ENCODE results near the gene PPP1R10. TPM values are rescaled to one million over a fixed set of nuclear protein-coding genes. Genes with fewer than 3 reads are reported as not detected.

PPP1R10 gene
- total and polyA plus RNA-seq, 11 donors = 9.4 to 44.9 (median 28.1) TPM

DNA sequence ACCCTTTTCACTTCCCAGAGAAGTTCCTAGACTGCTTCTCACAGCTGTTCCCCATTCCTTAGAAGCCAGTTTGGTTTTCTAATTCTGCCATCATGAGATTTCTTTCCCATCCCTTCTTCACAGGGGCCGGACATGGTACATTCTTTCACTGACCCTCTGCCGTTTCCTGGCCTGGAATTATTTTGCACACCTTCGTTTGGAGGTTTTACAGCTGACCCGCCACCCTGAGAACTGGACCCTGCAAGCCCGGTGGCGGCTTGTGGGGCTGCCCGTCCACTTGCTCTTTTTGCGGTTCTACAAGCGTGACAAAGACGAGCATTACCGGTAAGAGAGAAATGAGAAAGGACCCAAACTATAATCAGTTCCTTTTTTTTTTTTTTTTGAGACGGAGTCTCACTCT, 34.1 kb upstream of the PPP1R10 start:
- H3K36me3 ChIP-seq = peaks cover 8 to 69% (median 61%) of the 10 kb centered on the region in 9 donors
- ATAC-seq (no peak), DNase-seq (no peak)
- peaks cover 0 to 25% (median 10%) of the 10 kb centered on the region in 12 donors for H3K4me1 ChIP-seq
- no peaks in the 10 kb centered on the region for H3K9me3 ChIP-seq
- no peak overlapping the region for H3K4me3 ChIP-seq
- TF ChIP-seq, protein P1, sequence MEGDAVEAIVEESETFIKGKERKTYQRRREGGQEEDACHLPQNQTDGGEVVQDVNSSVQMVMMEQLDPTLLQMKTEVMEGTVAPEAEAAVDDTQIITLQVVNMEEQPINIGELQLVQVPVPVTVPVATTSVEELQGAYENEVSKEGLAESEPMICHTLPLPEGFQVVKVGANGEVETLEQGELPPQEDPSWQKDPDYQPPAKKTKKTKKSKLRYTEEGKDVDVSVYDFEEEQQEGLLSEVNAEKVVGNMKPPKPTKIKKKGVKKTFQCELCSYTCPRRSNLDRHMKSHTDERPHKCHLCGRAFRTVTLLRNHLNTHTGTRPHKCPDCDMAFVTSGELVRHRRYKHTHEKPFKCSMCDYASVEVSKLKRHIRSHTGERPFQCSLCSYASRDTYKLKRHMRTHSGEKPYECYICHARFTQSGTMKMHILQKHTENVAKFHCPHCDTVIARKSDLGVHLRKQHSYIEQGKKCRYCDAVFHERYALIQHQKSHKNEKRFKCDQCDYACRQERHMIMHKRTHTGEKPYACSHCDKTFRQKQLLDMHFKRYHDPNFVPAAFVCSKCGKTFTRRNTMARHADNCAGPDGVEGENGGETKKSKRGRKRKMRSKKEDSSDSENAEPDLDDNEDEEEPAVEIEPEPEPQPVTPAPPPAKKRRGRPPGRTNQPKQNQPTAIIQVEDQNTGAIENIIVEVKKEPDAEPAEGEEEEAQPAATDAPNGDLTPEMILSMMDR (IDR thresholded peaks at IDR 0.05) = no peak
- H3K27me3 ChIP-seq = no peaks in the 10 kb centered on the region
- H3K27ac ChIP-seq = no peak overlapping the region
- intact Hi-C loops (cut with DNase I) = no loop called here
- WGBS, 4 donors = 86 to 92% (median 88%) methylated on average over 12 of the region's 12 CpGs

DNA sequence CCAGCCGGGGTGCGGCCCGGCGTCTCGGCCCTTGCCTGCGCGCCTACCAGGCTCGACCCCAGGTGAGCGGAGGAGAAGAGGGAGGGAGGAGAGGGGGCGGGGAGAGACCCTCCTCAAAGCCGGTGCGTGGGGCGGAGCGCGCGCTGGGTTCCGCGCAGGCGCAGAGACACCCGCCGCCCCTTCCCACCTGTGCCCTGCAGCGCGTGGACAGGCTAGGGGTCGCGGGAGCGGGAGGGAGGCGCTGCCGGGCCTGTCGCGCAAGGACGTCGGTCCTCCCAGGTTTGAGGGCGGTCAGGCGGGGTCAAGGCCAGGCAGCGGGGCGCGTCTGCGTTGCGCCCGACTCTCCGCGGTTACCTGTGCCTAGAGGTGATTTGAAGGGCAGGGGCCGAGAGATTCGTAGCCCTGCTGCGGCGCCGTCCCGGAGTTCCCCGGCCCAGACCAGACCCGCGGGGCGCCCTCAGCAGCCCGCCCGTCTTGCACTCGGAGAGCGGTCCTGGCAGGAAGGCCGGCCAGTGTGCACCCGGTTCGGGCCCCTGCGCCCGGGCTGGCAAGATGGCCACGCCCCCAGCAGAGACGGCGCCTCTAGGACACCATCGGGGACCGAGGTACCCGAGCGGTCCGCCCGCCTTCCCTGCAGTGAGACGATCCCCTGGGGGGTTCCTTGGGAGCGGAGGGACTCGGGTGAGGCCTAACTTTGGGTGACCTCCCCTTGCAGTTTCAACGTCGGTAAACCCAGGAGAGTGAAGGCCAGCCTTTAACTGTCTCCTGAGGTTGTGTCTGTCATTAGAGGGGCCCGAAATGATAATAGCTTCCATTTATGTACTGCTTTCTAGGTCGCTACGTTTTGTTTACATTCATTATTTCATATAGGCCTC, 30.4 kb upstream of the PPP1R10 start:
- ATAC-seq (peak; percentile 68 to 88 (median 84)), DNase-seq (peak; percentile 69 to 87 (median 81))
- Histone ChIP-seq H3K4me1 (peaks cover 0 to 33% (median 13%) of the 10 kb centered on the region in 12 donors), H3K27me3 (no peaks in the 10 kb centered on the region), H3K9me3 (no peaks in the 10 kb centered on the region), H3K36me3 (peaks cover 0 to 56% (median 35%) of the 10 kb centered on the region in 9 donors), H3K27ac (peak overlapping the region; percentile 90 to 99 (median 96)), H3K4me3 (peak overlapping the region; percentile 69 to 100 (median 90))
- peak in 1 of 2 donors; percentile 48 for TF ChIP-seq POLR2A (IDR thresholded peaks at IDR 0.05)
- TF ChIP-seq, protein P1 (IDR thresholded peaks at IDR 0.05) = no peak
- 0 to 2% (median 1%) methylated on average over 14 to 78 of the region's 78 CpGs for WGBS, 4 donors
- intact Hi-C loops (cut with DNase I) = no loop called here

DNA sequence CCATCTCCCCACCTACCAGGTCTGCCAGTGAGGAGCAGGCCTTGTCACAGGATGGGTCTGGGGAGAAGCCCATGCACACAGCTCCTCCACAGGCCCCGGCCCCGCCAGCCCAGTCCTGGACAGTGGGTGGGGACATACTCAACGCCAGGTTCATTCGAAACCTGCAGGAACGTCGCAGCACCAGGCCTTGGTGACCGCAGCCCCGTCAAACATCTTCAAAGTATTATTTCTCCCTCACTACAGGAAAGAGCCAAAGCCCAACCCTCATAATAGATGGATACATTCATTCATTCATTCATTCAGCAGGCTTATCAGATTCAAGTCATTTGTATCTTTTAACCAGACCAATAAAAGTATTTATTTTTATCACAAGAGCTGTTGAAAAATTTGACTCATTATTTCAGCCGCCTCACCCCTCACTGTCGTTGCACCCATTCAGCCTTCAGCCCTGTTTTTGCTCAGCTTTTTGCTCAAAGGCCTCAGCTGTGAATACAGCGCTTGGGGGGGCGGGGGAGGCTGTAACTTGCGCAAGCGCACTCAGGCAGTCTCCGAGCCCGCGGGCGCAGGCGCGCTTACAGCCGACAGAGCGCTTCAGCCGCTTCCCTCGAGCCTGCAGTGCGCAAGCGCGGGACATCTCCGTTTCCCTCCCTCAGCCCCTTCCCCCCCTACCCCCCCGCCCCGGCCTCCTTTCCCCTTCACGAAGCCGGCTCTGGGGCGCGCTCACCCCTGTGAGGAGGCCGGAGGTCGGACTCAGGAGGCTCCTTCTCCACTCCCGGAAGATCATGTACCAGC, 29.6 kb upstream of the PPP1R10 start, which contains the start of gene C6orf136:
Gene C6orf136 (plus strand): TSS at position 684 of the 792 bp plus-strand sequence. CDS start 99 bp downstream, at position 783.
- 7 to 16% (median 13%) methylated on average over 22 to 37 of the region's 37 CpGs for WGBS, 4 donors
- H3K4me3 ChIP-seq = peak within 1 kb of the TSS; percentile 69 to 100 (median 90)
- intact Hi-C loops (cut with DNase I) = no loop called here
- peak; percentile 91 to 97 (median 95) for DNase-seq
- no peaks in the 10 kb centered on the region for H3K27me3 ChIP-seq
- peaks cover 0 to 33% (median 13%) of the 10 kb centered on the region in 12 donors for H3K4me1 ChIP-seq
- no peaks in the 10 kb centered on the region for H3K9me3 ChIP-seq
- peaks cover 0 to 56% (median 29%) of the 10 kb centered on the region in 9 donors for H3K36me3 ChIP-seq
- peak within 1 kb of the TSS; percentile 90 to 99 (median 96) for H3K27ac ChIP-seq
- peak in 1 of 2 donors; percentile 20 for TF ChIP-seq POLR2A (IDR thresholded peaks at IDR 0.05)
- TF ChIP-seq, protein P1 (IDR thresholded peaks at IDR 0.05) = no peak
- peak; percentile 89 to 95 (median 90) for ATAC-seq

All from heart left ventricle (tissue), 16 donors.